H54 (cell line): ENCODE measurements around the gene SYNPO.

Source experiments
- DNase-seq: peaks from one replicate; pipeline ENCODE4 v3.0.0; 2011; ENCODE audit warnings: low spot score, mixed read lengths; ENCODE audit not compliant: insufficient read length
- FAIRE-seq: peaks from 3 replicates; lab custom pipeline; 2011; peaks lifted over from hg19 to GRCh38; lab: Jason Lieb, UNC
- POLR2A ChIP-seq: IDR thresholded peaks from 2 replicates; pipeline ENCODE4 v1.6.1; 2011; ENCODE audit warnings: low read depth, mild to moderate bottlenecking, low read length

SYNPO gene

GRCh38 chr5:150647275-150648251 is 7.1 kb downstream of the SYNPO start:
- FAIRE-seq (no peak), DNase-seq (no peak)
- TF ChIP-seq POLR2A, result no peak

- no peak for TF ChIP-seq POLR2A
- FAIRE-seq (no peak), DNase-seq (no peak)
These were observed 8.0 kb downstream of the SYNPO start for GRCh38 chr5:150648294-150649107.

GRCh38 chr5:150649108-150650020 is 8.9 kb downstream of the SYNPO start:
- TF ChIP-seq POLR2A, result no peak
- no peak for FAIRE-seq
- no peak for DNase-seq

- no peak for TF ChIP-seq POLR2A
- FAIRE-seq, result no peak
- DNase-seq, result no peak
These were observed 9.9 kb downstream of the SYNPO start for GRCh38 chr5:150650021-150651006.

- DNase-seq, result no peak
- no peak for FAIRE-seq
- TF ChIP-seq POLR2A, result no peak
These were observed 10.9 kb downstream of the SYNPO start for GRCh38 chr5:150651382-150651781.

- no peak for TF ChIP-seq POLR2A
- DNase-seq, result no peak
- FAIRE-seq, result no peak
These were observed 11.6 kb downstream of the SYNPO start for GRCh38 chr5:150651924-150652671.

GRCh38 chr5:150653145-150653761 is 12.8 kb downstream of the SYNPO start:
- no peak for TF ChIP-seq POLR2A
- DNase-seq (peak; percentile 56), FAIRE-seq (no peak)

GRCh38 chr5:150653762-150654556 is 13.5 kb downstream of the SYNPO start:
- FAIRE-seq, result no peak
- DNase-seq, result no peak
- no peak for TF ChIP-seq POLR2A

GRCh38 chr5:150655221-150655620 is 14.8 kb downstream of the SYNPO start:
- TF ChIP-seq POLR2A, result no peak
- FAIRE-seq, result no peak
- no peak for DNase-seq
